Measurements from ENCODE around the gene DDB1. TPM values are rescaled to one million over a fixed set of nuclear protein-coding genes. Genes with fewer than 3 reads are reported as not detected.

Gene DDB1
- polyA plus RNA-seq, 1 of the 3 experiments (the other 2 are of a cell fraction), result 170 TPM

DNA sequence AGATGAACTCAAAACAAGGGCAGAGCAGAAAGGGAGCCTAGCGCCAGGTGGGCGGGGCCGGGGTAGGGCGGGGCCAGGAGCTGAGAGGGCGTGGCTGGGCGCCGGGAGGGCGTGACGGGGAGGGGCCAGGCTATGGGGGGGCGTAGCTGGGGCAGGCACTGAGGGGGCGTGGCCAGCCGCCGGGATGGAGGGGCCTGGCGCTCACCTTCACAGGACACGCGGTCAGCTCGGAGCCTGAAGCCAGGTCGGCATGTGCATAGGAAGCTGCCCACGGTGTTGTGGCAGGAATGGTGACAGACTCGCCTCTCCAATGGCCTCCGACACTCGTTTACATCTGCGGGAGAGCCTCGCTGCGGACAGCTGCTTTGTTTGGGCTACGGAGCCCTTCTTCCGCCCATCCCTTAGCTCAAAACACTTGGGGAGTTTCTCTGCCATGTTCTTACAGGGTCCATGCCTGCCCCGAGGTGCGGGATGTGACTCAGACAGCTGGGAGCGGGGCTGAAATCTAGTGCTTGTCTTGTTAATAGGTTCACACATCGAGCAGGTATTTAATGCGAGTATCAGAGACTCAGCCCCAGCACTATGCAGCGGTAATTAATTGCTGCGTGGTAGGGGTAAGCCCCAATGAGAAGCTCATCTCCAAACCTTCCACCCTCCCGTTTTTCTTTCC is 51.2 kb downstream of the DDB1 start:
- Histone ChIP-seq H3K27ac (ENCODE audit: low read depth in 2 of 2, low read length in 1 of 2) (no peak overlapping the region), H3K79me2 (ENCODE audit: insufficient read depth) (no peaks in the 10 kb centered on the region), H3F3A (replicated peaks; ENCODE audit: insufficient read depth) (no peaks in the 10 kb centered on the region), H3K9me2 (no peaks in the 10 kb centered on the region), H4K20me1 (ENCODE audit: insufficient read depth) (no peaks in the 10 kb centered on the region), H3K4me1 (ENCODE audit: control insufficient read depth in 1 of 2, insufficient read depth in 2 of 2, low read depth in 1 of 2, low read length in 1 of 2) (no peaks in the 10 kb centered on the region), H3K9ac (no peak overlapping the region), H3K9me3 (no peaks in the 10 kb centered on the region), H2AFZ (ENCODE audit: low read depth) (no peak overlapping the region), H3K36me3 (replicated peaks in 1 of 2; ENCODE audit: control insufficient read depth in 1 of 2, insufficient read depth in 2 of 2, low read length in 1 of 2) (no peaks in the 10 kb centered on the region), H3K27me3 (ENCODE audit: insufficient read depth) (no peaks in the 10 kb centered on the region), H3K4me2 (no peak overlapping the region), H3K4me3 (ENCODE audit: low read depth in 2 of 2, low read length in 1 of 2) (no peak overlapping the region)
- WGBS (ENCODE audit: low lambda C conversion rate), result 65% methylated on average over 30 of the region's 35 CpGs
- ChIA-PET POLR2A (no interaction called here), CTCF (interaction anchor here (0.8 to 3.4 kb wide), 5 partner anchors 12 to 104 kb away, joined by 3 to 11 read pairs (median 4); no protein-coding TSS in a partner anchor)
- TF ChIP-seq, protein P1, sequence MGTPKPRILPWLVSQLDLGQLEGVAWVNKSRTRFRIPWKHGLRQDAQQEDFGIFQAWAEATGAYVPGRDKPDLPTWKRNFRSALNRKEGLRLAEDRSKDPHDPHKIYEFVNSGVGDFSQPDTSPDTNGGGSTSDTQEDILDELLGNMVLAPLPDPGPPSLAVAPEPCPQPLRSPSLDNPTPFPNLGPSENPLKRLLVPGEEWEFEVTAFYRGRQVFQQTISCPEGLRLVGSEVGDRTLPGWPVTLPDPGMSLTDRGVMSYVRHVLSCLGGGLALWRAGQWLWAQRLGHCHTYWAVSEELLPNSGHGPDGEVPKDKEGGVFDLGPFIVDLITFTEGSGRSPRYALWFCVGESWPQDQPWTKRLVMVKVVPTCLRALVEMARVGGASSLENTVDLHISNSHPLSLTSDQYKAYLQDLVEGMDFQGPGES (IDR thresholded peaks at IDR 0.05; ENCODE audit: low read depth, low read length), result no peak
- TF ChIP-seq EZH2phosphoT487 (IDR thresholded peaks at IDR 0.05; ENCODE audit: borderline replicate concordance, low read depth) (no peak), GATA2 (CRISPR knock-in tag; IDR thresholded peaks at IDR 0.05) (no peak), YY1 (IDR thresholded peaks at IDR 0.05; ENCODE audit: low read depth) (no peak), MXI1 (IDR thresholded peaks at IDR 0.05; ENCODE audit: low read depth, low read length) (no peak)
- DNase-seq, result peak; percentile 93

DNA sequence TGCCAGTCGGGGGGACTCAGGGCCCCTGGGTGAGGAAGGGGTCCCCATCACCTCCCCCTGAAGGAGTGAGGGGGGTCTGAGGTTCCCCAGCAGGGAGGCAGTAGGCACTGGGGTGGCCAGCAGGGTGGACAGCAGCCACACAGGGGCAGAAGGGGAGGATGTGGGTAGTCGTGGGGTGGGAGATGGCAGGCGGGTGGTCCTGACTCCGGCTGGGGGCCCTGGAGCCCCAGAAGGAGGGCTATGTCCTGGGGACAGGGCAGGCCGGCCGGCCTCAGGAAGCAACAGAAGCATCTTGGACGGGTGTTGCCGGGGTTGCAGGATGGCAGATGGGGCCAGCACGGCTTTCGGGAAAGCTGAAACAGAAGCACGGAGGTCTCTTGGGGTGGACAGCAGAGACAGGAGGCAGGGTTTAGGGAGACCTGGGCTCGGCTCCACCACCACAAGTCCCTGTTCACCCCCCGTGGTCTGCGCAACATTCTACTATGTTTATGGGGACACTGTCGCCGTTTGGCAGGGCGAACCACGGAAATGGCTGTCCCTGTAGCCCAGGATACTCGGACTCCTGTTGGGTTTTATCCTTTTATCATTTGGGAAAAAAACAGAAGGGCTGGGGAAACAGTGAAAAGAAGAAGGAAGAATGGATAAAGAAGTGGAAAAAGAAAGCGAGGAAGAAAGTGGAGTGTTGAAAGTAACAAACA is 51.9 kb downstream of the DDB1 start:
- POLR2A ChIA-PET, result no interaction called here
- no peak for TF ChIP-seq RXRA (IDR thresholded peaks at IDR 0.05; ENCODE audit: borderline replicate concordance, low read depth)
- no peak for TF ChIP-seq SIN3A (IDR thresholded peaks at IDR 0.05; ENCODE audit: borderline replicate concordance, low read depth, low read length)
- no peak for TF ChIP-seq EZH2phosphoT487 (IDR thresholded peaks at IDR 0.05; ENCODE audit: borderline replicate concordance, low read depth)
- TF ChIP-seq, protein P2, sequence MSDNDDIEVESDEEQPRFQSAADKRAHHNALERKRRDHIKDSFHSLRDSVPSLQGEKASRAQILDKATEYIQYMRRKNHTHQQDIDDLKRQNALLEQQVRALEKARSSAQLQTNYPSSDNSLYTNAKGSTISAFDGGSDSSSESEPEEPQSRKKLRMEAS (IDR thresholded peaks at IDR 0.05; ENCODE audit: low read depth), result no peak
- TF ChIP-seq ELF1 (IDR thresholded peaks at IDR 0.05), result no peak
- TF ChIP-seq, protein P3, sequence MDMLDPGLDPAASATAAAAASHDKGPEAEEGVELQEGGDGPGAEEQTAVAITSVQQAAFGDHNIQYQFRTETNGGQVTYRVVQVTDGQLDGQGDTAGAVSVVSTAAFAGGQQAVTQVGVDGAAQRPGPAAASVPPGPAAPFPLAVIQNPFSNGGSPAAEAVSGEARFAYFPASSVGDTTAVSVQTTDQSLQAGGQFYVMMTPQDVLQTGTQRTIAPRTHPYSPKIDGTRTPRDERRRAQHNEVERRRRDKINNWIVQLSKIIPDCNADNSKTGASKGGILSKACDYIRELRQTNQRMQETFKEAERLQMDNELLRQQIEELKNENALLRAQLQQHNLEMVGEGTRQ (IDR thresholded peaks at IDR 0.05; ENCODE audit: borderline replicate concordance, low read depth, low read length), result no peak
- TF ChIP-seq, protein P4, sequence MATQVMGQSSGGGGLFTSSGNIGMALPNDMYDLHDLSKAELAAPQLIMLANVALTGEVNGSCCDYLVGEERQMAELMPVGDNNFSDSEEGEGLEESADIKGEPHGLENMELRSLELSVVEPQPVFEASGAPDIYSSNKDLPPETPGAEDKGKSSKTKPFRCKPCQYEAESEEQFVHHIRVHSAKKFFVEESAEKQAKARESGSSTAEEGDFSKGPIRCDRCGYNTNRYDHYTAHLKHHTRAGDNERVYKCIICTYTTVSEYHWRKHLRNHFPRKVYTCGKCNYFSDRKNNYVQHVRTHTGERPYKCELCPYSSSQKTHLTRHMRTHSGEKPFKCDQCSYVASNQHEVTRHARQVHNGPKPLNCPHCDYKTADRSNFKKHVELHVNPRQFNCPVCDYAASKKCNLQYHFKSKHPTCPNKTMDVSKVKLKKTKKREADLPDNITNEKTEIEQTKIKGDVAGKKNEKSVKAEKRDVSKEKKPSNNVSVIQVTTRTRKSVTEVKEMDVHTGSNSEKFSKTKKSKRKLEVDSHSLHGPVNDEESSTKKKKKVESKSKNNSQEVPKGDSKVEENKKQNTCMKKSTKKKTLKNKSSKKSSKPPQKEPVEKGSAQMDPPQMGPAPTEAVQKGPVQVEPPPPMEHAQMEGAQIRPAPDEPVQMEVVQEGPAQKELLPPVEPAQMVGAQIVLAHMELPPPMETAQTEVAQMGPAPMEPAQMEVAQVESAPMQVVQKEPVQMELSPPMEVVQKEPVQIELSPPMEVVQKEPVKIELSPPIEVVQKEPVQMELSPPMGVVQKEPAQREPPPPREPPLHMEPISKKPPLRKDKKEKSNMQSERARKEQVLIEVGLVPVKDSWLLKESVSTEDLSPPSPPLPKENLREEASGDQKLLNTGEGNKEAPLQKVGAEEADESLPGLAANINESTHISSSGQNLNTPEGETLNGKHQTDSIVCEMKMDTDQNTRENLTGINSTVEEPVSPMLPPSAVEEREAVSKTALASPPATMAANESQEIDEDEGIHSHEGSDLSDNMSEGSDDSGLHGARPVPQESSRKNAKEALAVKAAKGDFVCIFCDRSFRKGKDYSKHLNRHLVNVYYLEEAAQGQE (IDR thresholded peaks at IDR 0.05; ENCODE audit: low read depth, low read length), result no peak
- TF ChIP-seq SMC3 (IDR thresholded peaks at IDR 0.05; ENCODE audit: low read depth, low read length), result no peak
- TF ChIP-seq NFIC (IDR thresholded peaks at IDR 0.05; ENCODE audit: borderline replicate concordance), result no peak
- no peak for TF ChIP-seq RAD21 (IDR thresholded peaks at IDR 0.05; ENCODE audit: low read length)
- TF ChIP-seq, protein P5, sequence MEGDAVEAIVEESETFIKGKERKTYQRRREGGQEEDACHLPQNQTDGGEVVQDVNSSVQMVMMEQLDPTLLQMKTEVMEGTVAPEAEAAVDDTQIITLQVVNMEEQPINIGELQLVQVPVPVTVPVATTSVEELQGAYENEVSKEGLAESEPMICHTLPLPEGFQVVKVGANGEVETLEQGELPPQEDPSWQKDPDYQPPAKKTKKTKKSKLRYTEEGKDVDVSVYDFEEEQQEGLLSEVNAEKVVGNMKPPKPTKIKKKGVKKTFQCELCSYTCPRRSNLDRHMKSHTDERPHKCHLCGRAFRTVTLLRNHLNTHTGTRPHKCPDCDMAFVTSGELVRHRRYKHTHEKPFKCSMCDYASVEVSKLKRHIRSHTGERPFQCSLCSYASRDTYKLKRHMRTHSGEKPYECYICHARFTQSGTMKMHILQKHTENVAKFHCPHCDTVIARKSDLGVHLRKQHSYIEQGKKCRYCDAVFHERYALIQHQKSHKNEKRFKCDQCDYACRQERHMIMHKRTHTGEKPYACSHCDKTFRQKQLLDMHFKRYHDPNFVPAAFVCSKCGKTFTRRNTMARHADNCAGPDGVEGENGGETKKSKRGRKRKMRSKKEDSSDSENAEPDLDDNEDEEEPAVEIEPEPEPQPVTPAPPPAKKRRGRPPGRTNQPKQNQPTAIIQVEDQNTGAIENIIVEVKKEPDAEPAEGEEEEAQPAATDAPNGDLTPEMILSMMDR (IDR thresholded peaks at IDR 0.05), result no peak
- TF ChIP-seq CHD2 (IDR thresholded peaks at IDR 0.05; ENCODE audit: low read length, partially characterized antibody), result no peak
- no peak for TF ChIP-seq MEF2A (IDR thresholded peaks at IDR 0.05; ENCODE audit: borderline replicate concordance, low read depth)
- no peak for TF ChIP-seq TCF12 (IDR thresholded peaks at IDR 0.05)
- no peak for TF ChIP-seq MXI1 (IDR thresholded peaks at IDR 0.05; ENCODE audit: low read depth, low read length)

More for the DNA sequence above, 51.9 kb downstream of the DDB1 start:
- no peak overlapping the region for H3K4me2 ChIP-seq
- no peaks in the 10 kb centered on the region for H3K9me3 ChIP-seq
- no peaks in the 10 kb centered on the region for H3F3A ChIP-seq (replicated peaks; ENCODE audit: insufficient read depth)
- H3K9ac ChIP-seq, result no peak overlapping the region
- H3K4me1 ChIP-seq (ENCODE audit: control insufficient read depth in 1 of 2, insufficient read depth in 2 of 2, low read depth in 1 of 2, low read length in 1 of 2), result no peaks in the 10 kb centered on the region
- WGBS (ENCODE audit: low lambda C conversion rate), result 90% methylated on average over 20 of the region's 20 CpGs
- H2AFZ ChIP-seq (ENCODE audit: low read depth), result no peak overlapping the region
- no peak overlapping the region for H3K27ac ChIP-seq (ENCODE audit: low read depth in 2 of 2, low read length in 1 of 2)
- H3K79me2 ChIP-seq (ENCODE audit: insufficient read depth), result no peaks in the 10 kb centered on the region
- H3K9me2 ChIP-seq, result no peaks in the 10 kb centered on the region
- CTCF ChIA-PET, result interaction anchor here (0.8 to 3.4 kb wide), 5 partner anchors 11 to 105 kb away, joined by 3 to 11 read pairs (median 4); no protein-coding TSS in a partner anchor
- no peak overlapping the region for H3K4me3 ChIP-seq (ENCODE audit: low read depth in 2 of 2, low read length in 1 of 2)
- DNase-seq, result no peak
- no peaks in the 10 kb centered on the region for H3K27me3 ChIP-seq (ENCODE audit: insufficient read depth)
- H4K20me1 ChIP-seq (ENCODE audit: insufficient read depth), result no peaks in the 10 kb centered on the region
- H3K36me3 ChIP-seq (replicated peaks in 1 of 2; ENCODE audit: control insufficient read depth in 1 of 2, insufficient read depth in 2 of 2, low read length in 1 of 2), result no peaks in the 10 kb centered on the region

Data from SK-N-SH (cell line).